ENCODE measurements around the gene NAGLU. TPM values are rescaled to one million over a fixed set of nuclear protein-coding genes. Genes with fewer than 3 reads are reported as not detected.

The NAGLU gene
- total and polyA plus RNA-seq, 2 experiments from 2014 or later = 39.4 to 68.1 TPM

DNA sequence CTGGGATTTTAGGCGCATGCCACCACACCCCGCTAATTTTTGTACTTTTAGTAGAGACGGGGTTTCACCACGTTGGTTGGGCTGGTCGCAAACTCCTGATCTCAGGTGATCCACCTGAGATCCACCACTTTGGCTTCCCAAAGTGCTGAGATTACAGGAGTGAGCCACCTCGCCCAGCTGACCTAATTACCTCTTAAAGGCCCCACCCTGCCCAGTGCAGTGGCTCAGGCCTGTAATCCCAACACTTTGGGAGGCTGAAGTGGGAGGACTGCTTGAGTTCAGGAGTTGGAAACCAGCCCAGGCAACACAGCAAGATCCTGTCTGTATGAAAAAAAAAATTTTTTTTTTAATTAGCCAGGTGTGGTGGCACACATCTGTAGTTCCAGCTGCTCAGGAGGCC is 23.0 kb downstream of the NAGLU start:
- H4K20me1 ChIP-seq (ENCODE audit: insufficient read depth) = no peaks in the 10 kb centered on the region
- H3K4me2 ChIP-seq (ENCODE audit: unreplicated experiment) = no peak overlapping the region
- in situ Hi-C loops (cut with MboI) = no loop called here
- H3K27ac ChIP-seq = no peak overlapping the region
- peaks cover 12% of the 10 kb centered on the region; the same call in 1 of the 2 replicates for H3F3A ChIP-seq (ENCODE audit: insufficient read depth)
- H3K4me1 ChIP-seq (ENCODE audit: insufficient read depth) = peaks cover 24% of the 10 kb centered on the region
- 82 to 91% methylated on average over 6 of the region's 6 CpGs for WGBS, 2 experiments (ENCODE audit: low coverage in 1 of 2, low lambda C conversion rate in 2 of 2, missing lambda C conversion rate in 2 of 2)
- no peaks in the 10 kb centered on the region for H3K36me3 ChIP-seq (ENCODE audit: low read depth)
- H2AFZ ChIP-seq = no peak overlapping the region
- peaks cover 43% of the 10 kb centered on the region for H3K79me2 ChIP-seq (ENCODE audit: insufficient read depth)
- no peak for TF ChIP-seq EZH2 (IDR thresholded peaks at IDR 0.05; ENCODE audit: insufficient read depth, poor library complexity, severe bottlenecking)
- H3K9me2 ChIP-seq (ENCODE audit: insufficient read depth) = no peaks in the 10 kb centered on the region
- no peak overlapping the region for H3K9ac ChIP-seq
- H3K4me3 ChIP-seq = no peak overlapping the region
- DNase-seq = no peak
- no peaks in the 10 kb centered on the region for H3K27me3 ChIP-seq (replicated peaks; ENCODE audit: insufficient read depth)
- no peaks in the 10 kb centered on the region for H3K9me3 ChIP-seq (ENCODE audit: low read depth)

GRCh38 chr17:42560246-42560645 is 24.2 kb downstream of the NAGLU start:
- Histone ChIP-seq H3K9me3 (ENCODE audit: low read depth) (no peaks in the 10 kb centered on the region), H3K4me1 (ENCODE audit: insufficient read depth) (peaks cover 22% of the 10 kb centered on the region), H3K36me3 (ENCODE audit: low read depth) (peaks cover 6% of the 10 kb centered on the region; the same call in 1 of the 2 replicates), H3K9me2 (ENCODE audit: insufficient read depth) (no peaks in the 10 kb centered on the region), H3K4me3 (no peak overlapping the region), H3F3A (ENCODE audit: insufficient read depth) (peaks cover 12% of the 10 kb centered on the region; the same call in 1 of the 2 replicates), H4K20me1 (ENCODE audit: insufficient read depth) (no peaks in the 10 kb centered on the region), H3K4me2 (ENCODE audit: unreplicated experiment) (no peak overlapping the region), H2AFZ (no peak overlapping the region), H3K9ac (peak overlapping the region; percentile 20; the same call in 1 of the 2 replicates), H3K27me3 (replicated peaks; ENCODE audit: insufficient read depth) (no peaks in the 10 kb centered on the region), H3K27ac (no peak overlapping the region), H3K79me2 (ENCODE audit: insufficient read depth) (peaks cover 43% of the 10 kb centered on the region)
- no peak for TF ChIP-seq EZH2 (IDR thresholded peaks at IDR 0.05; ENCODE audit: insufficient read depth, poor library complexity, severe bottlenecking)
- no peak for TF ChIP-seq EZH2phosphoT487 (IDR thresholded peaks at IDR 0.05; ENCODE audit: insufficient read depth, low read depth)
- in situ Hi-C loops (cut with MboI) = no loop called here
- WGBS, 2 experiments (ENCODE audit: low coverage in 1 of 2, low lambda C conversion rate in 2 of 2, missing lambda C conversion rate in 2 of 2) = 85 to 88% methylated on average over 3 of the region's 3 CpGs
- DNase-seq = peak; percentile 40

GRCh38 chr17:42561897-42562387 is 25.9 kb downstream of the NAGLU start, which contains the start of gene COASY:
TSS of gene COASY (plus strand) at chr17:42562148. CDS start at chr17:42562623, 475 bp downstream.
- Histone ChIP-seq H3K4me2 (ENCODE audit: unreplicated experiment) (peak within 1 kb of the TSS; percentile 91), H3K27me3 (replicated peaks; ENCODE audit: insufficient read depth) (no peaks in the 10 kb centered on the region), H3K27ac (peak within 1 kb of the TSS; percentile 86), H4K20me1 (ENCODE audit: insufficient read depth) (no peaks in the 10 kb centered on the region), H3K36me3 (ENCODE audit: low read depth) (peaks cover 6% of the 10 kb centered on the region; the same call in 1 of the 2 replicates), H3K79me2 (ENCODE audit: insufficient read depth) (peaks cover 35% of the 10 kb centered on the region), H3K9me2 (ENCODE audit: insufficient read depth) (no peaks in the 10 kb centered on the region), H3K9me3 (ENCODE audit: low read depth) (no peaks in the 10 kb centered on the region), H3K4me1 (ENCODE audit: insufficient read depth) (peaks cover 20% of the 10 kb centered on the region), H2AFZ (peak within 1 kb of the TSS; percentile 92), H3K9ac (peak within 1 kb of the TSS; percentile 93), H3F3A (ENCODE audit: insufficient read depth) (peaks cover 12% of the 10 kb centered on the region; the same call in 1 of the 2 replicates), H3K4me3 (peak within 1 kb of the TSS; percentile 92)
- in situ Hi-C loops (cut with MboI) = no loop called here
- DNase-seq = peak; percentile 98
- WGBS, 2 experiments (ENCODE audit: low coverage in 1 of 2, low lambda C conversion rate in 2 of 2, missing lambda C conversion rate in 2 of 2) = 0 to 1% methylated on average over 26 of the region's 26 CpGs
- no peak for TF ChIP-seq EZH2phosphoT487 (IDR thresholded peaks at IDR 0.05; ENCODE audit: insufficient read depth, low read depth)
- TF ChIP-seq EZH2 (IDR thresholded peaks at IDR 0.05; ENCODE audit: insufficient read depth, poor library complexity, severe bottlenecking) = no peak

DNA sequence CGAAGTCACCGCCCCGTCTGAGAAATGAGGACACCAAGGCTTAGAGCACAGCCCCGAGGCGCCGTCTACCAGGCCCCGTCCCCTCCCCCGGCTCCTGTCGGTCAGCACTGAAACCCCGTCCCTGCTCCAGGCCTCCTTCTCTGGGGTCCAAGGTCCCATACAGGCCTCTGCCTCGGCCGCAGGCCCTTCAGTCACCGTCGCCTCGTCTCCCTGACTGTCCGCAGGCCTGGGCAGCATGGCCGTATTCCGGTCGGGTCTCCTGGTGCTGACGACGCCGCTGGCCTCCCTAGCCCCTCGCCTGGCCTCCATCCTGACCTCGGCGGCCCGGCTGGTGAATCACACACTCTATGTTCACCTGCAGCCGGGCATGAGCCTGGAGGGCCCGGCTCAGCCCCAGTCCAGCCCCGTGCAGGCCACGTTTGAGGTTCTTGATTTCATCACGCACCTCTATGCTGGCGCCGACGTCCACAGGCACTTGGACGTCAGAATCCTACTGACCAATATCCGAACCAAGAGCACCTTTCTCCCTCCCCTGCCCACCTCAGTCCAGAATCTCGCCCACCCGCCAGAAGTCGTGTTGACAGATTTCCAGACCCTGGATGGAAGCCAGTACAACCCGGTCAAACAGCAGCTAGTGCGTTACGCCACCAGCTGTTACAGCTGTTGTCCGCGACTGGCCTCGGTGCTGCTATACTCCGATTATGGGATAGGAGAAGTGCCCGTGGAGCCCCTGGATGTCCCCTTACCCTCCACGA is 26.5 kb downstream of the NAGLU start:
- no peaks in the 10 kb centered on the region for H3K27me3 ChIP-seq (replicated peaks; ENCODE audit: insufficient read depth)
- peaks cover 6% of the 10 kb centered on the region; the same call in 1 of the 2 replicates for H3K36me3 ChIP-seq (ENCODE audit: low read depth)
- WGBS, 2 experiments (ENCODE audit: low coverage in 1 of 2, low lambda C conversion rate in 2 of 2, missing lambda C conversion rate in 2 of 2) = 12% methylated on average over 37 to 42 of the region's 48 CpGs
- no peak for TF ChIP-seq EZH2phosphoT487 (IDR thresholded peaks at IDR 0.05; ENCODE audit: insufficient read depth, low read depth)
- TF ChIP-seq EZH2 (IDR thresholded peaks at IDR 0.05; ENCODE audit: insufficient read depth, poor library complexity, severe bottlenecking) = no peak
- peaks cover 20% of the 10 kb centered on the region for H3K4me1 ChIP-seq (ENCODE audit: insufficient read depth)
- no peaks in the 10 kb centered on the region for H4K20me1 ChIP-seq (ENCODE audit: insufficient read depth)
- no peaks in the 10 kb centered on the region for H3K9me2 ChIP-seq (ENCODE audit: insufficient read depth)
- H3F3A ChIP-seq (ENCODE audit: insufficient read depth) = peaks cover 12% of the 10 kb centered on the region; the same call in 1 of the 2 replicates
- peak overlapping the region; percentile 92 for H2AFZ ChIP-seq
- H3K27ac ChIP-seq = peak overlapping the region; percentile 86
- H3K4me3 ChIP-seq = peak overlapping the region; percentile 92
- H3K79me2 ChIP-seq (ENCODE audit: insufficient read depth) = peaks cover 41% of the 10 kb centered on the region
- DNase-seq = peak; percentile 65
- in situ Hi-C loops (cut with MboI) = no loop called here
- no peaks in the 10 kb centered on the region for H3K9me3 ChIP-seq (ENCODE audit: low read depth)
- H3K4me2 ChIP-seq (ENCODE audit: unreplicated experiment) = peak overlapping the region; percentile 91
- peak overlapping the region; percentile 93 for H3K9ac ChIP-seq

Data from GM23248 (cell line).